ENCODE measurements around the gene GPR37. TPM values are rescaled to one million over a fixed set of nuclear protein-coding genes. Genes with fewer than 3 reads are reported as not detected.

The GPR37 gene
- total RNA-seq, 1 experiment from 2014 or later = 1.6 TPM

GRCh38 chr7:124724507-124725192 is 40.9 kb downstream of the GPR37 start:
- Histone ChIP-seq H4K8ac (replicated peaks; ENCODE audit: insufficient read length, low read depth, low read length) (no peak overlapping the region), H3K79me1 (ENCODE audit: insufficient read depth, low read depth, low read length, poor library complexity, severe bottlenecking) (no peaks in the 10 kb centered on the region), H3K23me2 (ENCODE audit: insufficient read length, low read depth, low read length, poor library complexity, severe bottlenecking) (no peaks in the 10 kb centered on the region), H2BK20ac (ENCODE audit: low read depth, low read length, poor library complexity, severe bottlenecking) (no peak overlapping the region), H2BK120ac (ENCODE audit: low read depth, low read length, poor library complexity, severe bottlenecking) (no peak overlapping the region), H2BK5ac (ENCODE audit: insufficient read length, low read length) (no peak overlapping the region), H3K4me2 (ENCODE audit: insufficient read depth, insufficient read length, low read length) (no peak overlapping the region), H3K9ac (ENCODE audit: extremely low read depth, insufficient read length, low read length) (no peak overlapping the region), H2AFZ (ENCODE audit: low read length) (no peak overlapping the region), H3K4me1 (ENCODE audit: insufficient read depth, low read length) (peaks cover 8% of the 10 kb centered on the region), H3K56ac (ENCODE audit: insufficient read length, low read depth, low read length) (no peak overlapping the region), H2BK15ac (ENCODE audit: low read depth, low read length) (no peak overlapping the region), H3K9me3 (ENCODE audit: control insufficient read depth, low read depth, low read length) (no peaks in the 10 kb centered on the region), H2BK12ac (ENCODE audit: insufficient read length, low read depth, low read length) (no peak overlapping the region), H3K79me2 (ENCODE audit: insufficient read depth, low read length) (no peaks in the 10 kb centered on the region), H4K91ac (ENCODE audit: insufficient read length, low read depth, low read length) (no peak overlapping the region), H4K5ac (ENCODE audit: insufficient read length, low read depth, low read length) (no peak overlapping the region), H3K4ac (ENCODE audit: low read depth, low read length) (no peak overlapping the region), H3K27ac (ENCODE audit: insufficient read length, low read depth, low read length) (no peak overlapping the region), H3T11ph (ENCODE audit: low read length) (no peak overlapping the region), H3K27me3 (ENCODE audit: insufficient read depth, low read length) (no peaks in the 10 kb centered on the region), H2AK5ac (ENCODE audit: insufficient read length, low read length) (no peak overlapping the region), H3K23ac (ENCODE audit: insufficient read length, low read depth, low read length) (no peak overlapping the region), H3K14ac (ENCODE audit: insufficient read depth, low read length) (no peak overlapping the region), H4K20me1 (ENCODE audit: control insufficient read depth, insufficient read depth, insufficient read length) (no peaks in the 10 kb centered on the region), H3K18ac (ENCODE audit: insufficient read length, low read depth, low read length) (no peak overlapping the region)
- Mint-ChIP-seq H3K27ac (peak overlapping the region; percentile 6 to 69 (median 51); a peak in 4 of 7 replicates), H3K36me3 (ENCODE audit: insufficient read depth in 1 of 3, low read depth in 3 of 3) (peaks cover 6 to 15% (median 12%) of the 10 kb centered on the region in 3 experiments), H3K4me1 (peaks cover 32 to 40% of the 10 kb centered on the region in 2 experiments), H3K9me3 (peaks cover 12 to 14% of the 10 kb centered on the region in 2 experiments), H3K4me3 (no peak overlapping the region), H3K27me3 (ENCODE audit: low read depth) (no peaks in the 10 kb centered on the region; the same call in 1 of the 2 replicates)
- no CpG with 5 or more reads among the region's 4 CpGs for WGBS (ENCODE audit: extremely low coverage, insufficient read length, low lambda C conversion rate)
- TF ChIP-seq CTCF (conservative IDR thresholded peaks at IDR 0.05) = no peak
- no peak for DNase-seq

Measured in H9 (cell line).